H1 (cell line): ENCODE data around the gene BNIP2. TPM values are rescaled to one million over a fixed set of nuclear protein-coding genes. Genes with fewer than 3 reads are reported as not detected.

Experiments used
- CTCF ChIA-PET: fragments of 300-600 bp; sonication (Branson Sonifier 250); formaldehyde crosslinking; loops from one replicate; lab custom pipeline; 2021; ENCODE audit not compliant: partially characterized antibody; lab: Charles Lee
- POLR2A ChIA-PET: fragments of 300-600 bp; sonication (Branson Sonifier 250); formaldehyde crosslinking; loops from one replicate; lab custom pipeline; 2021; ENCODE audit warnings: inconsistent platforms; ENCODE audit not compliant: partially characterized antibody; lab: Charles Lee
- DNase-seq, 2 experiments: peaks; one replicate each; pipeline versions ENCODE4 v3.0.0 to v3.0.0-alpha.2; 2010 to 2022; ENCODE audit warnings: low spot score in 2 of 2, low read depth in 1 of 2, mixed read lengths in 1 of 2
- FAIRE-seq: peaks from 2 replicates; lab custom pipeline; 2011; peaks lifted over from hg19 to GRCh38; lab: Jason Lieb, UNC
- H2AFZ ChIP-seq: 2 replicates; pipeline ENCODE4 v1.8.1; 2012; ENCODE audit warnings: low read length, inconsistent platforms
- H2AK5ac ChIP-seq: 2 replicates; pipeline ENCODE4 v1.6.1; 2013; ENCODE audit warnings: low read depth, low read length
- H2BK120ac ChIP-seq: replicated peaks from 2 replicates; pipeline ENCODE3; 2013; ENCODE audit warnings: low read depth, low read length, inconsistent platforms
- H2BK12ac ChIP-seq: 2 replicates; pipeline ENCODE4 v1.6.1; 2013; ENCODE audit warnings: low read depth, low read length
- H2BK15ac ChIP-seq: 2 replicates; pipeline ENCODE4 v1.6.1; 2013; ENCODE audit warnings: low read length
- H2BK20ac ChIP-seq: 2 replicates; pipeline ENCODE4 v1.6.1; 2013; ENCODE audit warnings: low read length
- H2BK5ac ChIP-seq: 2 replicates; pipeline ENCODE4 v1.6.1; 2013; ENCODE audit warnings: low read depth, low read length
- H3K14ac ChIP-seq: 2 replicates; pipeline ENCODE4 v1.6.1; 2013; ENCODE audit warnings: inconsistent platforms; ENCODE audit not compliant: insufficient read length
- H3K18ac ChIP-seq: 2 replicates; pipeline ENCODE4 v1.6.1; 2013; ENCODE audit warnings: low read length; ENCODE audit errors: extremely low read depth
- H3K23ac ChIP-seq: 2 replicates; pipeline ENCODE4 v1.6.1; 2013; ENCODE audit warnings: inconsistent platforms; ENCODE audit not compliant: insufficient read length
- H3K23me2 ChIP-seq: 2 replicates; pipeline ENCODE4 v1.6.1; 2013; ENCODE audit warnings: low read depth, low read length
- H3K27ac ChIP-seq: 2 replicates; pipeline ENCODE4 v1.6.1; 2011; ENCODE audit warnings: low read depth, low read length, inconsistent platforms
- H3K27me3 ChIP-seq, 4 experiments: replicated peaks in 1 of 4; 1 replicate in 1 of 4; 2 replicates in 3 of 4; pipeline versions ENCODE4 v1.6.1 to v1.8.1; 2011 to 2013; ENCODE audit warnings: low read length in 3 of 4, mild to moderate bottlenecking in 3 of 4, inconsistent platforms in 2 of 4, mixed read lengths in 2 of 4, moderate library complexity in 1 of 4; ENCODE audit not compliant: control insufficient read depth in 3 of 4, insufficient read depth in 3 of 4; ENCODE audit errors: extremely low read depth in 1 of 4
- H3K36me3 ChIP-seq, 4 experiments: 2 replicates each; pipeline versions ENCODE4 v1.6.1 to v1.8.1; 2011 to 2013; ENCODE audit warnings: mild to moderate bottlenecking in 4 of 4, low read length in 3 of 4, moderate library complexity in 2 of 4, control low read depth in 1 of 4, inconsistent platforms in 1 of 4; ENCODE audit not compliant: insufficient read depth in 4 of 4, control insufficient read depth in 2 of 4
- H3K4ac ChIP-seq: replicated peaks from 2 replicates; pipeline ENCODE3; 2013; ENCODE audit warnings: low read length, low read depth, mixed read lengths, inconsistent platforms; ENCODE audit not compliant: insufficient read length
- H3K4me1 ChIP-seq, 4 experiments: replicated peaks in 1 of 4; 1 replicate in 1 of 4; 2 replicates in 3 of 4; pipeline versions ENCODE4 v1.6.1 to v1.8.1; 2011 to 2013; ENCODE audit warnings: low read length in 3 of 4, inconsistent platforms in 2 of 4, mixed read lengths in 1 of 4; ENCODE audit not compliant: insufficient read depth in 4 of 4, control insufficient read depth in 3 of 4
- H3K4me2 ChIP-seq, 2 experiments: 2 replicates each; pipeline versions ENCODE4 v1.6.1 to v1.8.1; 2011 to 2013; ENCODE audit warnings: low read depth in 2 of 2, low read length in 2 of 2, control low read depth in 1 of 2, inconsistent platforms in 1 of 2, mild to moderate bottlenecking in 1 of 2; ENCODE audit not compliant: insufficient read depth in 1 of 2
- H3K4me3 ChIP-seq, 4 experiments: fragments of 200-600, 300-600 bp in 1 of 4; sonication (generic), shearing (Covaris generic), sonication (Bioruptor Twin) in 1 of 4; 2 replicates each; pipeline versions ENCODE4 v1.5.1 to v1.8.1; 2011 to 2016; ENCODE audit warnings: low read length in 4 of 4, low read depth in 3 of 4, control low read depth in 2 of 4, inconsistent platforms in 2 of 4, mild to moderate bottlenecking in 2 of 4, mixed read lengths in 1 of 4, moderate library complexity in 1 of 4; ENCODE audit not compliant: insufficient read depth in 2 of 4; ENCODE audit errors: extremely low read depth in 1 of 4
- H3K56ac ChIP-seq: replicated peaks from 2 replicates; pipeline ENCODE3; 2013; ENCODE audit warnings: low read depth, mild to moderate bottlenecking, mixed read lengths, low read length, inconsistent platforms; ENCODE audit not compliant: insufficient read length
- H3K79me1 ChIP-seq: 2 replicates; pipeline ENCODE4 v1.6.1; 2013; ENCODE audit warnings: low read depth, low read length, control low read depth
- H3K79me2 ChIP-seq, 2 experiments: 2 replicates each; pipeline versions ENCODE4 v1.6.1 to v1.8.1; 2012 to 2013; ENCODE audit warnings: low read length in 2 of 2, mild to moderate bottlenecking in 2 of 2, inconsistent platforms in 1 of 2; ENCODE audit not compliant: insufficient read depth in 2 of 2, control insufficient read depth in 1 of 2
- H3K9ac ChIP-seq, 4 experiments: replicated peaks in 1 of 4; 1 replicate in 1 of 4; 2 replicates in 3 of 4; pipeline versions ENCODE4 v1.6.1 to v1.8.1; 2011 to 2013; ENCODE audit warnings: low read depth in 3 of 4, low read length in 3 of 4, control low read depth in 2 of 4, mild to moderate bottlenecking in 2 of 4, moderate library complexity in 2 of 4, inconsistent platforms in 1 of 4; ENCODE audit errors: extremely low read depth in 1 of 4
- H3K9me3 ChIP-seq, 2 experiments: 2 replicates each; pipeline versions ENCODE4 v1.6.1 to v1.8.1; 2012 to 2013; ENCODE audit warnings: mild to moderate bottlenecking in 2 of 2, moderate library complexity in 2 of 2, control low read depth in 1 of 2, inconsistent platforms in 1 of 2, low read depth in 1 of 2, low read length in 1 of 2, mixed read lengths in 1 of 2; ENCODE audit not compliant: insufficient read depth in 2 of 2
- H4K20me1 ChIP-seq, 2 experiments: replicated peaks in 1 of 2; 2 replicates each; pipeline versions ENCODE3 to v1.8.1; 2011 to 2013; ENCODE audit warnings: inconsistent platforms in 2 of 2, low read length in 2 of 2, mild to moderate bottlenecking in 1 of 2; ENCODE audit not compliant: insufficient read depth in 2 of 2, control insufficient read depth in 1 of 2
- H4K5ac ChIP-seq: 2 replicates; pipeline ENCODE4 v1.6.1; 2013; ENCODE audit warnings: low read length, low read depth, mixed read lengths, inconsistent platforms; ENCODE audit not compliant: insufficient read length
- H4K8ac ChIP-seq: 2 replicates; pipeline ENCODE4 v1.8.0; 2013; ENCODE audit warnings: mild to moderate bottlenecking, moderate library complexity, low read length, inconsistent platforms; ENCODE audit not compliant: insufficient read depth; ENCODE audit errors: extremely low read depth
- H4K91ac ChIP-seq: replicated peaks from 2 replicates; pipeline ENCODE3; 2013; ENCODE audit warnings: low read length, mixed read lengths, inconsistent platforms; ENCODE audit not compliant: insufficient read length
- CBX8 ChIP-seq: fragments of 300-800, 300-1000 bp; sonication (generic); IDR thresholded peaks from 2 replicates; pipeline ENCODE4 v1.7.1; 2016; ENCODE audit warnings: low read depth, low read length, borderline replicate concordance
- CTBP2 ChIP-seq: IDR thresholded peaks from 2 replicates; pipeline ENCODE4 v1.7.0; 2011; ENCODE audit warnings: borderline replicate concordance, mild to moderate bottlenecking, moderate library complexity, mixed read lengths, low read length; ENCODE audit not compliant: insufficient read depth, insufficient read length
- CTCF ChIP-seq, 3 experiments: IDR thresholded peaks; 1 replicate in 2 of 3; 2 replicates in 1 of 3; pipeline versions ENCODE4 v1.5.1 to v1.6.1; 2011; ENCODE audit warnings: low read length in 3 of 3, mild to moderate bottlenecking in 3 of 3, inconsistent platforms in 2 of 3, low read depth in 1 of 3, moderate library complexity in 1 of 3; ENCODE audit not compliant: insufficient read depth in 1 of 3; ENCODE audit errors: control extremely low read depth in 1 of 3
- EGR1 ChIP-seq: IDR thresholded peaks from 2 replicates; pipeline ENCODE4 v1.6.1; 2011; ENCODE audit warnings: low read depth, low read length, borderline replicate concordance
- FOSL1 ChIP-seq: IDR thresholded peaks from 2 replicates; pipeline ENCODE4 v1.6.1; 2011; ENCODE audit warnings: mild to moderate bottlenecking, low read depth, low read length, moderate library complexity; ENCODE audit not compliant: insufficient read depth
- GABPA ChIP-seq: IDR thresholded peaks from 2 replicates; pipeline ENCODE4 v1.6.1; 2011; ENCODE audit warnings: mild to moderate bottlenecking, low read length, moderate library complexity, borderline replicate concordance; ENCODE audit not compliant: insufficient read depth
- JUN ChIP-seq: IDR thresholded peaks from 2 replicates; pipeline ENCODE4 v1.6.1; 2011; ENCODE audit warnings: low read depth, mild to moderate bottlenecking, improper control_type of control experiment, low read length
- SAP30 ChIP-seq: fragments of 300-600 bp; sonication (generic); IDR thresholded peaks from 2 replicates; pipeline ENCODE4 v1.7.1; 2012; ENCODE audit warnings: low read length, moderate library complexity, mild to moderate bottlenecking, inconsistent platforms; ENCODE audit not compliant: insufficient read depth, insufficient replicate concordance
- SP1 ChIP-seq: IDR thresholded peaks from 2 replicates; pipeline ENCODE4 v1.6.1; 2011; ENCODE audit warnings: low read depth, low read length
- WGBS, 2 experiments: shearing (Covaris generic) in 1 of 2; methylation state at CpG; one replicate each; pipeline versions ENCODE4 v1.1.6 to v1.1.7; 2013 to 2015; ENCODE audit warnings: low lambda C conversion rate in 2 of 2, mixed read lengths in 2 of 2, inconsistent platforms in 1 of 2, low coverage in 1 of 2, missing lambda C conversion rate in 1 of 2; ENCODE audit not compliant: insufficient replicate concordance in 2 of 2, insufficient coverage in 1 of 2, insufficient read length in 1 of 2; ENCODE audit errors: extremely low coverage in 1 of 2, missing lambda C conversion rate in 1 of 2; 5-methylcytosine and 5-hydroxymethylcytosine counted together
- polyA plus RNA-seq, 7 experiments: library from polyadenylated mRNA; depleted of rRNA in 3 of 7; stranded (reverse) in 5 of 7; unstranded in 2 of 7; fragments of >200 nt in 5 of 7; fragments of 200-250 nt in 2 of 7; gene quantifications; 1 replicate in 5 of 7; 2 replicates in 1 of 7; 4 replicates in 1 of 7; pipeline versions ENCODE4 v1.2.1 to v1.2.3, GENCODE V29; 2011 to 2013; ENCODE audit warnings: missing spikeins in 2 of 7, mixed read lengths in 2 of 7
- total RNA-seq: library from RNA; stranded (reverse); fragmentation: NEBNext Ultra II Directional; extraction: Animal tissue kit (Norgen Biotek cat#: 25700); gene quantifications from 2 replicates; pipeline ENCODE4 v1.2.1, GENCODE V29; 2021
- TF ChIP-seq, protein P1 (sequence below): IDR thresholded peaks from 2 replicates; pipeline ENCODE4 v1.6.1; 2011; ENCODE audit warnings: low read length, improper control_type of control experiment

The BNIP2 gene
- total and polyA plus RNA-seq, 2 of the 8 experiments (the other 6 are each of a cell fraction or from before 2014, with no cell fraction given), result 11.8 to 40.6 TPM

- H3K4me3 ChIP-seq, result no peak overlapping the region
- POLR2A ChIA-PET, result interaction anchor here (0.9 to 1.1 kb wide), 2 partner anchors 9 to 11 kb away, joined by 3 to 4 read pairs; partner anchors contain the start of gene BNIP2
- no peak overlapping the region for H2BK5ac ChIP-seq
- no peaks in the 10 kb centered on the region for H3K4me1 ChIP-seq
- no peak overlapping the region for H3K18ac ChIP-seq
- H2BK20ac ChIP-seq, result no peak overlapping the region
- CTCF ChIA-PET, result no interaction called here
- no peak overlapping the region for H3K4me2 ChIP-seq
- DNase-seq, result no peak
- WGBS, 2 experiments, result 78% methylated on average over 4 of the region's 5 CpGs; no CpG with 5 or more reads in 1 of the 2 experiments
- peaks cover 1 to 33% of the 10 kb centered on the region in 2 experiments; a peak in 3 of 4 replicates for H3K79me2 ChIP-seq
- no peak overlapping the region for H3K23ac ChIP-seq
- H3K9me3 ChIP-seq, result no peaks in the 10 kb centered on the region
- H4K8ac ChIP-seq, result no peak overlapping the region
- no peak overlapping the region for H2BK15ac ChIP-seq
- no peak for FAIRE-seq
- no peaks in the 10 kb centered on the region for H3K23me2 ChIP-seq
- H3K27me3 ChIP-seq, result no peaks in the 10 kb centered on the region
- H3K56ac ChIP-seq, result no peak overlapping the region
- H2AK5ac ChIP-seq, result no peak overlapping the region
- H3K4ac ChIP-seq, result no peak overlapping the region
- no peak overlapping the region for H3K14ac ChIP-seq
- H3K36me3 ChIP-seq, result peaks cover 6 to 57% (median 33%) of the 10 kb centered on the region in 4 experiments
- peaks cover 5 to 8% of the 10 kb centered on the region in 2 experiments for H4K20me1 ChIP-seq
- H2AFZ ChIP-seq, result no peak overlapping the region
- H2BK12ac ChIP-seq, result no peak overlapping the region
- H2BK120ac ChIP-seq, result no peak overlapping the region
- H3K27ac ChIP-seq, result no peak overlapping the region
- no peak overlapping the region for H4K91ac ChIP-seq
- H3K9ac ChIP-seq, result no peak overlapping the region
- no peak overlapping the region for H4K5ac ChIP-seq
- H3K79me1 ChIP-seq, result no peaks in the 10 kb centered on the region
- no peak for TF ChIP-seq CTBP2
- TF ChIP-seq, protein P1, sequence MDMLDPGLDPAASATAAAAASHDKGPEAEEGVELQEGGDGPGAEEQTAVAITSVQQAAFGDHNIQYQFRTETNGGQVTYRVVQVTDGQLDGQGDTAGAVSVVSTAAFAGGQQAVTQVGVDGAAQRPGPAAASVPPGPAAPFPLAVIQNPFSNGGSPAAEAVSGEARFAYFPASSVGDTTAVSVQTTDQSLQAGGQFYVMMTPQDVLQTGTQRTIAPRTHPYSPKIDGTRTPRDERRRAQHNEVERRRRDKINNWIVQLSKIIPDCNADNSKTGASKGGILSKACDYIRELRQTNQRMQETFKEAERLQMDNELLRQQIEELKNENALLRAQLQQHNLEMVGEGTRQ, result no peak
- no peak for TF ChIP-seq EGR1
- no peak for TF ChIP-seq SP1
- no peak for TF ChIP-seq JUN
- TF ChIP-seq CBX8, result no peak
- no peak for TF ChIP-seq SAP30
- TF ChIP-seq GABPA, result no peak
- TF ChIP-seq FOSL1, result no peak
- TF ChIP-seq CTCF (IDR thresholded peaks at IDR 0.05; ENCODE audit: control extremely low read depth in 1 of 3, insufficient read depth in 1 of 3, low read depth in 1 of 3, low read length in 3 of 3), result no peak
Measured at GRCh38 chr15:59680870-59681269, 8.2 kb downstream of the BNIP2 start.
